Measurements from ENCODE around the gene HOXA7. TPM values are rescaled to one million over a fixed set of nuclear protein-coding genes. Genes with fewer than 3 reads are reported as not detected.

HOXA7 gene
- total and polyA plus RNA-seq, 2 of the 8 experiments (the other 6 are each of a cell fraction or from before 2014, with no cell fraction given) = 0.03 TPM; not detected in 1

GRCh38 chr7:27147199-27148030, 9.1 kb downstream of the HOXA7 start, which contains the start of gene HOXA6:
Gene HOXA6 (minus strand): TSS chr7:27147774. CDS start chr7:27147749, 25 bp downstream.
- Histone ChIP-seq H3K23ac (ENCODE audit: insufficient read length) (no peak within 1 kb of the TSS), H3K4ac (replicated peaks; ENCODE audit: insufficient read length, low read depth, low read length) (no peak within 1 kb of the TSS), H3K4me3 (ENCODE audit: extremely low read depth in 1 of 4, insufficient read depth in 2 of 4, low read depth in 3 of 4, low read length in 4 of 4) (peak within 1 kb of the TSS in 1 of 4 experiments; percentile 42; a peak in 3 of 8 replicates), H3K56ac (replicated peaks; ENCODE audit: insufficient read length, low read depth, low read length) (no peak within 1 kb of the TSS), H3K36me3 (ENCODE audit: control insufficient read depth in 2 of 4, insufficient read depth in 4 of 4, low read length in 3 of 4) (peaks cover 0 to 6% (median 0%) of the 10 kb centered on the region in 4 experiments; a peak in 1 of 8 replicates), H4K8ac (ENCODE audit: extremely low read depth, insufficient read depth, low read length) (no peak within 1 kb of the TSS), H2BK5ac (ENCODE audit: low read depth, low read length) (no peak within 1 kb of the TSS), H3K4me1 (replicated peaks in 1 of 4; ENCODE audit: control insufficient read depth in 3 of 4, insufficient read depth in 4 of 4, low read length in 3 of 4) (peaks cover 0 to 9% (median 6%) of the 10 kb centered on the region in 4 experiments; a peak in 5 of 7 replicates), H3K9me3 (ENCODE audit: insufficient read depth in 2 of 2, low read depth in 1 of 2, low read length in 1 of 2) (peaks cover 0 to 3% of the 10 kb centered on the region in 2 experiments; a peak in 1 of 4 replicates), H2BK120ac (replicated peaks; ENCODE audit: low read depth, low read length) (no peak within 1 kb of the TSS), H3K79me2 (ENCODE audit: control insufficient read depth in 1 of 2, insufficient read depth in 2 of 2, low read length in 2 of 2) (no peaks in the 10 kb centered on the region), H2BK12ac (ENCODE audit: low read depth, low read length) (no peak within 1 kb of the TSS), H3K4me2 (ENCODE audit: insufficient read depth in 1 of 2, low read depth in 2 of 2, low read length in 2 of 2) (peak within 1 kb of the TSS; percentile 40 to 59), H2AFZ (ENCODE audit: low read length) (no peak within 1 kb of the TSS), H3K79me1 (ENCODE audit: low read depth, low read length) (no peaks in the 10 kb centered on the region), H4K20me1 (replicated peaks in 1 of 2; ENCODE audit: control insufficient read depth in 1 of 2, insufficient read depth in 2 of 2, low read length in 2 of 2) (peaks cover 33% of the 10 kb centered on the region in 2 experiments), H2BK20ac (ENCODE audit: low read length) (no peak within 1 kb of the TSS), H3K14ac (ENCODE audit: insufficient read length) (no peak within 1 kb of the TSS), H3K27ac (ENCODE audit: low read depth, low read length) (no peak within 1 kb of the TSS), H4K91ac (replicated peaks; ENCODE audit: insufficient read length, low read length) (no peak within 1 kb of the TSS), H3K27me3 (replicated peaks in 1 of 4; ENCODE audit: control insufficient read depth in 3 of 4, extremely low read depth in 1 of 4, insufficient read depth in 3 of 4, low read length in 3 of 4) (peaks cover 96 to 100% (median 99%) of the 10 kb centered on the region in 4 experiments), H3K9ac (replicated peaks in 1 of 4; ENCODE audit: extremely low read depth in 1 of 4, low read depth in 3 of 4, low read length in 3 of 4) (no peak within 1 kb of the TSS), H2BK15ac (ENCODE audit: low read length) (no peak within 1 kb of the TSS), H4K5ac (ENCODE audit: insufficient read length, low read depth, low read length) (no peak within 1 kb of the TSS), H2AK5ac (ENCODE audit: low read depth, low read length) (0 out of 2 replicates have a peak within 1 kb of the TSS, but pooled peaks have one; percentile 10), H3K18ac (ENCODE audit: extremely low read depth, low read length) (no peak within 1 kb of the TSS), H3K23me2 (ENCODE audit: low read depth, low read length) (peaks cover 11% of the 10 kb centered on the region)
- ChIA-PET POLR2A (ENCODE audit: partially characterized antibody) (no interaction called here), CTCF (ENCODE audit: partially characterized antibody) (interaction anchor here (1.0 to 12.5 kb wide), 7 partner anchors 12 to 293 kb away, joined by 3 to 123 read pairs (median 10); partner anchors contain the start of gene HOXA1)
- FAIRE-seq = no peak
- 17% methylated on average over 39 of the region's 63 CpGs; no CpG with 5 or more reads in 1 of the 2 experiments for WGBS, 2 experiments (ENCODE audit: extremely low coverage in 1 of 2, insufficient coverage in 1 of 2, insufficient read length in 1 of 2, insufficient replicate concordance in 2 of 2, low coverage in 1 of 2, low lambda C conversion rate in 2 of 2, missing lambda C conversion rate in 1 of 2)
- peak in 1 of 2 experiments; percentile 56 for DNase-seq (ENCODE audit: low read depth in 1 of 2, low spot score in 2 of 2)
- TF ChIP-seq PHF8 (conservative IDR thresholded peaks at IDR 0.05; ENCODE audit: low read depth, low read length) (no peak), EZH2 (IDR thresholded peaks at IDR 0.05; ENCODE audit: low read depth, low read length, severe bottlenecking) (peak; percentile 92), CHD2 (IDR thresholded peaks at IDR 0.05; ENCODE audit: low read length) (no peak), RBBP5 (IDR thresholded peaks at IDR 0.05; ENCODE audit: borderline replicate concordance, low read depth, low read length) (no peak), SUZ12 (IDR thresholded peaks at IDR 0.05; ENCODE audit: low read length) (peak; percentile 71), POLR2A (IDR thresholded peaks at IDR 0.05; ENCODE audit: control extremely low read depth in 1 of 2, low read depth in 2 of 2, low read length in 2 of 2) (no peak), TAF7 (optimal IDR thresholded peaks at IDR 0.05; ENCODE audit: borderline replicate concordance, low read depth, low read length) (no peak), ZNF274 (IDR thresholded peaks at IDR 0.05; ENCODE audit: borderline replicate concordance, extremely low read depth, low read length) (no peak), RNF2 (IDR thresholded peaks at IDR 0.05; ENCODE audit: borderline replicate concordance, low read depth, low read length, missing control alignments, poor library complexity, severe bottlenecking) (peak; percentile 62)
- TF ChIP-seq, protein P1, sequence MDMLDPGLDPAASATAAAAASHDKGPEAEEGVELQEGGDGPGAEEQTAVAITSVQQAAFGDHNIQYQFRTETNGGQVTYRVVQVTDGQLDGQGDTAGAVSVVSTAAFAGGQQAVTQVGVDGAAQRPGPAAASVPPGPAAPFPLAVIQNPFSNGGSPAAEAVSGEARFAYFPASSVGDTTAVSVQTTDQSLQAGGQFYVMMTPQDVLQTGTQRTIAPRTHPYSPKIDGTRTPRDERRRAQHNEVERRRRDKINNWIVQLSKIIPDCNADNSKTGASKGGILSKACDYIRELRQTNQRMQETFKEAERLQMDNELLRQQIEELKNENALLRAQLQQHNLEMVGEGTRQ (IDR thresholded peaks at IDR 0.05; ENCODE audit: low read length) = peak; percentile 46; the same call in 1 of the 2 replicates

Measured in H1 (cell line).